ENCODE measurements around the gene BTD. TPM values are rescaled to one million over a fixed set of nuclear protein-coding genes. Genes with fewer than 3 reads are reported as not detected.

The BTD gene
- total and polyA plus RNA-seq, 10 of the 15 experiments (the other 5 are each of a cell fraction or from before 2014, with no cell fraction given) = 3.4 to 10.3 (median 5.0) TPM

GRCh38 chr3:15634671-15635070 is 33.1 kb downstream of the BTD start:
- Histone ChIP-seq H3K79me2 (ENCODE audit: control insufficient read depth, insufficient read depth, low read length) (no peaks in the 10 kb centered on the region), H3K27me3 (replicated peaks in 1 of 2; ENCODE audit: control insufficient read depth in 2 of 2, insufficient read depth in 2 of 2, low read length in 1 of 2) (no peaks in the 10 kb centered on the region), H3K9ac (ENCODE audit: control insufficient read depth, insufficient read depth, low read length) (no peak overlapping the region), H3K4me3 (no peak overlapping the region), H3K36me3 (ENCODE audit: control insufficient read depth in 2 of 2, insufficient read depth in 2 of 2, low read length in 1 of 2) (no peaks in the 10 kb centered on the region), H3K9me3 (replicated peaks; ENCODE audit: control insufficient read depth, insufficient read depth, low read length) (peaks cover 6% of the 10 kb centered on the region; the same call in 2 of the 3 replicates), H3K4me2 (ENCODE audit: control insufficient read depth, insufficient read depth) (no peak overlapping the region), H3K4me1 (ENCODE audit: control insufficient read depth, insufficient read depth, low read length) (peaks cover 44% of the 10 kb centered on the region), H4K20me1 (ENCODE audit: control insufficient read depth, insufficient read depth) (no peaks in the 10 kb centered on the region), H3K27ac (ENCODE audit: control insufficient read depth, insufficient read depth) (no peak overlapping the region), H2AFZ (ENCODE audit: control insufficient read depth, low read depth, low read length) (no peak overlapping the region)
- CTCF ChIA-PET = interaction anchor here (0.7 to 1.9 kb wide), 12 partner anchors 130 to 429 kb away, joined by 3 to 5 read pairs (median 4); partner anchors contain the start of genes ANKRD28 and CAPN7
- BruUV-seq (replicated peaks) = no TSS peak
- FAIRE-seq (no peak), ATAC-seq (no peak), DNase-seq (ENCODE audit: low read depth, low spot score) (no peak)
- WGBS (ENCODE audit: insufficient coverage, insufficient replicate concordance, low lambda C conversion rate, missing lambda C conversion rate) = 100% methylated on average over 2 of the region's 2 CpGs
- intact Hi-C loops (cut with micrococcal nuclease; ENCODE audit: unreplicated experiment) = loop anchor here (5.0 to 10.0 kb wide), 3 partner anchors 33 to 540 kb away; partner anchors contain the start of gene GALNT15
- SMC1A ChIA-PET (ENCODE audit: uncharacterized antibody, unreplicated experiment) = interaction anchor here (1.2 to 14.5 kb wide), 7 partner anchors 8 to 175 kb away, joined by 4 to 362 read pairs (median 5); no protein-coding TSS in a partner anchor
- in situ Hi-C loops (cut with MboI) = loop anchor here (5.0 kb wide), 1 partner anchor 173 kb away; no protein-coding TSS in a partner anchor
- TF ChIP-seq POLR2AphosphoS5 (IDR thresholded peaks at IDR 0.05; ENCODE audit: low read length) (no peak), SPI1 (IDR thresholded peaks at IDR 0.05; ENCODE audit: borderline replicate concordance, insufficient read depth, low read depth, low read length) (no peak), HSF1 (IDR thresholded peaks at IDR 0.05; ENCODE audit: low read depth, low read length) (no peak), SUPT20H (IDR thresholded peaks at IDR 0.05; ENCODE audit: borderline replicate concordance, control insufficient read depth, low read depth, low read length) (no peak), MYB (IDR thresholded peaks at IDR 0.05; ENCODE audit: borderline replicate concordance, low read depth, low read length) (no peak), BCL3 (IDR thresholded peaks at IDR 0.05; ENCODE audit: borderline replicate concordance, insufficient read depth, low read depth, low read length, poor library complexity, severe bottlenecking) (no peak), ZNF592 (IDR thresholded peaks at IDR 0.05) (no peak)
- RAD21 ChIA-PET (ENCODE audit: unreplicated experiment) = interaction anchor here (1.3 to 2.7 kb wide), 7 partner anchors 13 to 178 kb away, joined by 3 to 14 read pairs (median 5); partner anchors contain the start of gene ANKRD28
- POLR2A ChIA-PET = interaction anchor here (1.3 to 2.9 kb wide), 5 partner anchors 11 to 179 kb away, joined by 3 to 10 read pairs (median 7); partner anchors contain the start of gene ANKRD28
